GM19463 (cell line): ENCODE measurements around the gene PIGO.
A peak's percentile ranks its signal among the peaks of the same experiment; 100 is the strongest.

Source experiments
- ATAC-seq: cut with Tn5 transposase; IDR thresholded peaks from one replicate; pipeline ENCODE4 v1.9.1; 2021; ENCODE audit warnings: mild to moderate bottlenecking, moderate library complexity; ENCODE audit not compliant: unreplicated experiment

PIGO gene

DNA sequence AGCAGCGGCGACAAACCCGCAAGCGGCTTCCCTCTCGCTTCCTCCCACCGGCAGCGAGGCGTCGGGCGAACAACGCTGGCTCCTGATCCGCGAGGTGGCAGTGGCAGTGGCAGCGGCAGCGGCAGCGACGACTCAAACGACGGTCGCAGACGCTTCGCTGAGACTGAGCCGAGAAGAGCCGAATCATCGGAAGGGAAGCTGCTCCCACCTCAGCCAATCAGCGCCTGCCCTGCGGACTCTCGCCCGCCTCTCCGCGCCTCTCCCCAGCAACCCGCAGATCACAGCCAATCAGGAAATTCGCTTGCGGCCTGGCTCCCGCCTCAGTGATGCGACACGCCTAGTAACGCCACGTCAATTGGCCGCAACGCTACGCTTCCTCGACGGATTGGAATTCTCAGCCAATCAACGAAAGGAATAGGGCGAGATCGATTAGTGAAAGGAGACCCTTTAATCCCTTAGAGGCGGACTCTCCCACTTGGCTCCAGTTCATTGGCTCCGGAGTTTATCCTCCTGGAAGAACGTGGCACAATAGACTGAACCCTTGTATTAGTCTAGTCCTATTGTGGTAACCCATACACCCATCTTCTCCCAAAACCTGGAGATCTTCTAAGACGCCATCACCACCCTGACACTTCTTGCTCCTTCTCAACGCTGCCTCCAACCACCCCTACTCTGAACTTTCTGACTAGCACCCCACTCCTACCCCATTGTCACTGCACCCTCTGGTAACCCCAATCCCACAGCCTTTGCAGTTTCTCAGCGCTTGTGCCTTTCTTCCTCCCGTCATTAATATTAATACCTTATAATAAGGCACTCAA is 23.7 kb downstream of the PIGO start, which contains the start of gene VCP:
TSS of gene VCP (minus strand) at position 165 of the 818 bp plus-strand sequence. CDS start 272 bp downstream, outside the sequence.
- peak; percentile 84 for ATAC-seq

DNA sequence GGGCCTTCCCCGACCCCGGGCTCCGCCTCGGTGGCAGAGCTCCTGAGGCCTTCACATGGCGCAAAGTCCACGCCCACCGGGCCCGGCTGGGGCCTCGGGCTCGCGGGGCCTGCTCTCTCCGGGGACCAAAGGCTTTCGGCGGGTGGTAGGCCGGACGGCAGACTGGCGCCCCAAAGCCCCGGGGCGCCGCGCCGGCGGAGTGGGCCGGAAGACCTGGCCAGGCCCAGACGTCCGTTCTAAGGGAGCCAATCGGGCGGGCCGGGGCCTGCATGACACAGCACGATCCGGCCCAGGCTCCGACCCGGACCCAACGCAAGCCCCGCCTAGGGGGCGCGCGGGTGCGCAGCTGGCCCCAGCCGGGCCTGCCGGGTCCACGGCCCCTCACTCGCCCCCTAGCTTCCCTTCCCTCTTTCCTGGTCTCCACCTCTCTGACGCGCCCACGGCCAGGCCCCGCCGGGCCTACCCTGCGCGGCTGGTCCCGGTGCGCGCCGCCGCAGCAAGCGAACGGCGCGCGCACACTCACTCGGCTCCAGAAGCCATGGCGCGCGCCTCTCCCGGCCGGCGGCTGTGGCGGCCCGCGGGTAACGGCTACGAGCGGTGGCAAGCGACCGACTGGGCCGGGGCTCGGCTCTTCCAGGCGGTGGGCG is 24.5 kb downstream of the PIGO start:
- peak; percentile 53 for ATAC-seq

DNA sequence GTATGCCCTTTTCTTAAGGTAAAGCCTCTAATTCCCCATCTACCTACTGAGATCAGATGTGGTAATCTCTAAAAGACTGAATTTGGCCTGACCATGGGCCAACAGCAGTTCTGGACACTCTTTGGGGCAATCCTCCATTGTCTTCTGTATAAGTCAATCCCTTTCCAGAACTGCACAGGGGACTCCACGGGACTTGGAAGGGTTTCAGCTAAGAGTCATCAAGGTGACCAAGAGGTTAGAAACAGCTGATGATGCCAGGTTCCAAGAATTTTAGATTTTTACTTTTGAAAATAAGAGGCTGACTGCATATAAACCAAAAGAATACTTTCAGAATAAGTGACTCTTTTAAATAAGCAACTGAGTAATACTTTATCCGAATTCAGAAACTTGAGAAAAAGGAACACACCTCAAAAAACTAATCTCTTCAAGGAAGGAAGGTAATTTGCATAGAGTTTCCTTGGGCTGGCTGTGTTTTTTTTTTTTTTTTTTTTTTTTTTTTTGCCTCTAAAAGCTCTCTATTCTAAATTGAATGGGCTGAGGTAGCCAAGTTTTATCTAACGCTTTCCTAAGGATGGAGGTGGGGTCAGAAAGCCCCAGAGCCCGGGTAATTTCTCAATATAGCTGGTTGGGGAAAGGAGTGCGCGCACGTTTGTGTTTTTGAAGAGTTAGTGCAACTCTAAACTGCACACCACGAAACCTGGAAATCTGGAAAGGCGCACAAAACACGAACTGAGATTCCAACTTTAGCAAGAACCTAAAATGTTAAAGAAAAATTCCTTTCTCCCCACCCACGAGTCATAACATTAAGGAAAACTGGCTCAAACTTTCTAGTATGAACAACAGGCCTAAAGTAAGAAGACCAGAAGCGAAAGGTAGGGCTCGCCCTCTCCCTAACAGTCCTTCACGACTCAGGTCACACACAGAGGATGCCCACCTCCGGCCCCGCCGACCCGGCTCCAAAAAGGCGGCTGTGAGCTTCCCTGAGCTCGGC is 25.3 kb downstream of the PIGO start:
- no peak for ATAC-seq

DNA sequence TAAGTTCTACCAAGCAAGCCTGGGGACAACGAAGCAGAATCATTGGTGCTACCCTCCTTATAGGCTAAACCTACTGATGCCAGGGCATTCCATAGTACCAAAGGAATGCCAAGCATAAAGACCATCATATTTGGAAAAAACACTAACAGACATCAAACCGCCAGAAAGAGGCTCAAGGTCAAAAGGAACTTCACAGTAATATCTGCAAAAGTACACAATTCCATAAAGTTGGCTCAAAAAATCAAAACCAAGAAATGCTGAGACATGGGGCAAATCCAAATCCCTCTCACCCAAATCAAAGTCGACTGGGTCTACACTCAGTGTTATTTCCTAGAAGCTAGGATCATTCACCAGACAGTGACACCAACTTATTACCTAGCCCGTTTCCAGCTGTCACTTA is 27.4 kb downstream of the PIGO start:
- no peak for ATAC-seq

DNA sequence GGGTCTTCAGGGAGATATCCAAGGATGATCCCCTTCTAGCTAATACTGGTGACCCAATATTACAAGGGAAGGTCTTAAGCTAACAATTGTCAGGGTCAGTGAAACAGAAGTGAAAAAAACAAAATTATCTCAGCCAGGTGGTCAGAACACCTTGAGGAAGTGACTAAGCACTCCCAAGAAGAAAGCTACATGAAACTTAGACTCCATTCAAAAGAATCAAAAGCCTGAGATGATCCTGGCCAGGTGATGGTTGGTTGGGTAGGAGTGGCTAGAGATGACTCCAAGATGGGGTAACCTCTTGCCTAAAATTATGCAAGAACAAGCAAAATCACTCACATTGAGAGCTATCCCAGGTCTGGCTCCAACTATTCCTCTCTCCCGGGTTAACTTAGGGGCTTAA is 29.3 kb downstream of the PIGO start:
- no peak for ATAC-seq

DNA sequence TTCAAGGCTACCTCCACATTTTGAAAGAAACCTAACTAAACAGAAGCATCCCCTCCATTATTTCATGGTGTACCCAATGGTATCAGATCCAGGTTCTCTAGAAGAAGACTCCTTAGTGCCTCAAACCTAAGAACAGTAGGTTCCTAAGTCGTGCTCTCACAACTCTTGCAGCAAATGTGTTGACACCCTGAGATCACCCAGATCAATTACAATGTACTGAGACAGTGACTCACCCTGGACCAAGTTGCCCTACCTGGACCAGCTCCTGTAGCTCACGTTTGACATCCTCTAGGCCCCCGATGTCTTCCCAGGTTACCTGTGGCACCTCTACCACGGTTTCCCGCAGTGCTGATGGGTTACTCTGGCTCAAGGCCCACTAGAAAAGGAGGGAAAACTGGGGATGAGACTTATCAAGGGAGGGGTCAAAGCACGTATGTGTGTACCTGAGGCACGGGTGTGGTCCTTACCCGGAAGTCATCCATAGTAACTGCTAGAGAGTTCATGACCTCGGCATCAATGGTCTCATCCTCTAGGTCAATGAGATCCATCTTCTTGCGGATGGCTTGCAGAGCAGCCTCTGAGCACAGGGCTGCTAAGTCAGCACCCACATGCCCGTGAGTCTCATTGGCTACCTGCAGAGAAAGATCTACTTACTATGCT is 35.7 kb downstream of the PIGO start:
- ATAC-seq = no peak

DNA sequence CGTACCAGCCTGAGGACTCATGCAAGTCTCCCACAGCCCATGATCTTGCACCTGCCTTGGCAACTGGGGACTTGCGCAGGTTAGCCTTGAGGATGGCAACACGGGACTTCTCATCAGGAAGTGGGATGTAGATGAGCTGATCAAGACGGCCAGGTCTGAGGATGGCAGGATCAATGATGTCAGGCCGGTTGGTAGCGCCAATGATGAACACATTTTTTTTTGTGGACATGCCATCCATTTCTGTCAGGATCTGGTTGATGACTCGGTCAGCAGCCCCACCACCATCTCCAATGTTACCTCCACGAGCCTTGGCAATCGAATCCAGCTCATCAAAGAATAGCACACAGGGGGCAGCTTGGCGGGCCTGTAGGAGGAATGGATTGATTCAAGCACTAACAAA is 37.0 kb downstream of the PIGO start:
- ATAC-seq = no peak

DNA sequence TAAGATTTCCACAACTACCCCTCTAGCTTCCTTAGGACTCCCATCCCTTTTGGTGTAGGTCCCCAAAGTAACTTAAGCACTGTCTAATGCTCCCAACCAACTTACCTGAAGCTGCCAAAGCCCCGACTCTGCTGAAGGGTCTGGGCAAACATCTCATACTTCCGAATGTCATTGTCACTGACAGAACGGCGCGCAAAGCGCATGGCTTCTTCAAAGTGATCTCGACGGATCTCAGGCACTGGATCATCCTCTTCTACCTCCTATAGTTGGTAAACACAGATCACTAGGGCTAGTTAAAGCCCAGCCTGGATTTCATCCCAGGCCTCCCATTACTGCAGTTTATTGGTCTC is 39.1 kb downstream of the PIGO start:
- ATAC-seq = no peak

DNA sequence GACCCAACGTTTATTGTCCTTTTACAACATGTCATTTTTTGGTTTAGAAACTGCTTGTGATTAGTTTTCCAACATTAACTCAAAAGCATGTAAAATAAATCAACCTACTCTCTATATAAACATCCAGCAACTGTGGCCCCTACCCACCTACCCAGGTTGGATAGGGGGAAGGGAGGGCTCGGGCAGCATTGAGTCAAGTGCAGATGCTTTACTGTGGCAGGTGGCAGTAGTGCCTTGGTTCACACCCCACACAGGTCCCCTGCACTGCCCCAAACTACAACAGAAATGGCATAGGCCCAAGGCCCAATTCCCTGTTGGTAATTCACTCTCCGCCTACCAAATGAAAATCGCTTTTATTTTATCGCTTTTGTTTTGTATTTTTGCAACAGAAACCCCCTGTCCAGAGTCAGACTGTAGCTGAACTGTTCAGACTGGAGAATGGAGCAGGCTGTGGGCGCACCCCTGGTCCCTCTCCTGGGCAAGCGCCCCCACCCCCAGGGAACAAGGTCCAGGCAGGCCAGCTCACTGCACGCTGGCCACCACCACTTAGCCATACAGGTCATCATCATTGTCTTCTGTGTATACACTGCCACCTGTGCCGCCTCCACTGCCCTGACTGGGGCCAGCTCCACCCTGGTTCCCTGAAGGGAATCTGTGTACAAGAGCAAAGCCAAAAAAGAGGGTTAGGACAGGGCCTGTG is 39.7 kb downstream of the PIGO start:
- ATAC-seq = no peak

DNA sequence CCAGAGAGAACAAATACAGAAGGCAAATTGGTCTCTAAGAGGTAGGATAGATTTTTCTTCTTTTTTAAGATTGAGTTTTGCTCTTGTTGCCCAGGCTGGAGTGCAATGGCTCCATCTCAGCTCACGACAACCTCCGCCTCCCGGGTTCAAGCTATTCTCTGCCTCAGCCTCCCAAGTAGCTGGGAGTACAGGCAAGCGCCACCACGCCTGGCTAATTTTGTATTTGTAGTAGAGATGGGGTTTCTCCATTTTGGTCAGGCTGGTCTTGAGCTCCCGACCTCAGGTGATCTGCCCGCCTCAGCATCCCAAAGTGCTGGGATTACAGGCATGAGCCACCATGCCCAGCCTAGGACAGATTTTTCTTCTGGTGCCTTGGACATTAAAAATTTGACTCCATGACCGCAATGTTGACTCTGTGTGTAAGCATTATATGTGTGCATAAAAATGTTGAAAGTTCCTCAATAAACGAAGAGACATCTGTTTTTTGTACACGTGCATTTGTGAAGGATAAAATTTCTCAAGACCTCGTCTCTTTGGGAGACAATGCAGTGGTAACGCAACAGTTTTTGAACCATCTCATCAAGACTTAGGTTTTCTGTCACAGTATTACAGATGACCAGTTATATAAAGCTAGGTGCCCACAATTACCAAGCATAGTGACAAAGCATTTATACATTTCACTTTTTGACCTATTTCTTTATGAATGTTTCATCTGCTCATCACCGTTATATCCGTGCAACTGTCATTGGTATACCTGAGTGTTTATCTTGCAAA is 41.3 kb downstream of the PIGO start:
- no peak for ATAC-seq

DNA sequence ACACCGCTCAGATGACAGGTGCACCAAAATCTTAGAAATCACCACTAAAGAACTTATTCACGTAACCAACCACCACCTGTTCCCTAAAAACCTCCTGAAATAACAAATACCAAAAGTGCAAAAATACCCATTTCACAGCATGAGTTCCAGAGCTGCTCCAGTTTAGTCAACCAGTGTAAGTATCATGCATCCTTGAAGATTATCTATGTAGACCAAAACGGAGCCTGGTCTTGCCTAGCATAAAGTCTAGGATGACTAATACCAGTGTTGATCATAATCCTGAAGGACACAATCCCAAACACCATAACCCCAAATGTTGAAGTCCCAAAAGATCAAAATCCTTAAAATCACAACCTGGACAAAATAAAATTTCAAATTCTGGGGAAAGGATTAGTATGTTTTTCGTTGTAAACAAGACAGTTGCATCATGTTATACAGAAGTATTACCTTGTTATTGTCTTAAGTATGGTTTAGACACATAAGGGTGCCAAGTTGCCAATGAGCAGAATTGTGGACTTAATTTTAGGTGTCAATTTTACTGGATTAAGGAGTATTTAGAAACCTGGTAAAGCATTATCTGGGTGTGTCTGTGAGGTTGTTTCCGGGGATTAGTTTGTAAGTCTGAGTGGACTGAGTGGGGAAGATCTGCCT is 42.1 kb downstream of the PIGO start:
- ATAC-seq = no peak

DNA sequence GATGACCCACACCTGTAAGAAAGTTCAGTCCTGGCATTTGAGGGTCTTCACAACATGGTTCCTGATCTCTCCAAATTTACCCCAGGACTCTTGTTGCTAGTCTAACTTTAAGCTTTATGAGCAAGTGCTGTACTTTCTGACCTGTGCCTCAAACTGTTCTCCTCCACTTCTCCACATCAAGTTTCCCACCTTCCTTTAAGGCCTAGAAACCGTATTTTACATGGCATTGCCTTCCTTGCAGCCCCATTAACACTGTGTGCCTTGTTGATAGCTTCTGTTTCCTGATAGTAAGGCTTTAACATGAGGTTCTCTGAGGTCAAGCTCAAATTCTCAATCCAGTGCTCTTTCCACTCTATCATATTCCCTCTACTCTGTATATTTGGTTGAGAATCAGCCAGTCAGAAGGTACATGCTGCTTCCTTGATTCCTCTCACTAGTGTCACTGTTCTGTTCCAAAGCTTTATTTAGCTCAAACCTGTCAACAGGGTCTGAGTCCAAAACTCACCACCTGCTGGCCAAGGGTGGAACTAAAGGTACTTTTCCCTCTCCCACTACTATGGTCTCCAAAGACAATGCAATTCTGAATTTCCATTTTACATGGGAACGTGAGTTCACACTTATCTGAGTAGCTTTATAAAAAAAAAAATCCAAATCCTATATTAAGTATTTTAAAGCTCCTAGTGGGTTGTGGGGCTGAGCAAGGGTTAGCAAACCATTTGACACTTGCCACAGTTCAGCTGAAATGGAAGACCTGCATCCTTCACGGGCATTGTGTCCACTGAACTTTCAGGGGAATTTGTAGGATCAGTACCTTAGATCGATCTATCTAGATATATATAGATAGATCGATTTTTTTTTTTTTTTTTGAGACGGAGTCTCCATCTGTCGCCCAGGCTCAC is 45.1 kb downstream of the PIGO start:
- ATAC-seq = no peak

DNA sequence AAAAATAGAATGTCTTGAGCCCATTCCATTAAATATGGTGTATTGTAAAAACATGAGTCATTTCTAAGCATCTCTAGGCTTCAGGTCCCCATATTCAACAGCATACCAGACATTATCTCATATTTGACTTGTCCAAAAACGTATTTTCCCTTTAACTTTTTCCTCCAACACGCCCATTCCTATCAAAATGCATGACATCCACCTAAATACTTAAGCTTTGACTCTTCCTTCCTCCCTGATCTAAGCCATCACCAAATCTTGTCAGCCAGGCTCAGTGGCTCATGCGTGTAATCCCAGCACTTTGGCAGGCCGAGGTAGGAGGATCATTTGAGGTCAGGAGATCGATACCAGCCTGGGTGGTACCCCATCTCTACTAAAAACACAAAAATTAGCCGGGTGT is 47.9 kb downstream of the PIGO start:
- ATAC-seq = no peak

DNA sequence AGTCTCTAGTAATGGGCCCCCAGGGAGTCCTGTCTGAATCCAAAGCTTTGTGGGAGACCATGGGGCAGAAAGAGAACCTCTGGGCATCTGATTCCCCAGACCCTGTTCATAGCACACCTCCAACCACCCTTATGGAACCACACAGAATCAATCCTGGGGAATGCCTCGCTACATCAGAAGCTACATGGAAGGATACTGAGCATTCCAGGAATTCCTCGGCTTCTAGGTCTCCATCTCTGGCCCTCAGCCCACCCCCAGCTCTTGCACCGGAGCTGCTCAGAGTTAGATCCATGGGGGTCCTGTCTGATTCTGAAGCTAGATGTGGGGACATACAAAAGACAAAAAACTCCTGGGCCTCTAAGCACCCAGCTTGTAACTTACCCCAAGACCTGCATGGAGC is 52.3 kb downstream of the PIGO start:
- ATAC-seq = no peak

DNA sequence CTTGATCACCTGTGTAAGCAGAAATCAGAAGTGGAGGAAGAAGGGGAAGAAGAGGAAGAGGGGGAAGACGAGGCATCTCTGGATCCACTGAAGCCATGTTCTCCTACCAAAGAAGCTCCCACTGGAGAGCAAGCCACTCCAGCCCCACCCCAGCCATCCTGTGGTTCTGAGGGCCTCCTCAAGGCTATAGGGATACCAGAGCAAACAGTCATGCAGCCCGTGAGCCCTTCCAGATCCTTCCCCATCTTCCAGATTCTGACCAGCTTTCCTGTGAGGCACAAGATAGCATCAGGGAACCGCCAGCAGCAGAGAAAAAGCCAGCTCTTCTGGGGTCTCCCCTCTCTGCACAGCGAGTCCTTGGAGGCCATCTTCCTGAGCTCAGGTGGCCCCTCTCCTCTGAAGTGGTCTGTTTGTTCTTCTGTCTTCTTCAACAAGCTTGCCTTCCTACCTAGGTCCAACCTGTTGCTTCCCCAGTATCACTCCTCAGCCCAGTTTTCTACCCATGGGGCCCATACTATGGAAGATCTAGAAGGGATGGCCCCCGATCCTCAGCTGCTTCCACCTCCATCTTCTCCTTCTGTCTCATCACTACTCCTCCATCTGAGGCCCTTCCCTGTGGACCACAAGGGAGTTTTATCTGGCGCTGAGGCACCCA is 53.4 kb downstream of the PIGO start:
- no peak for ATAC-seq

DNA sequence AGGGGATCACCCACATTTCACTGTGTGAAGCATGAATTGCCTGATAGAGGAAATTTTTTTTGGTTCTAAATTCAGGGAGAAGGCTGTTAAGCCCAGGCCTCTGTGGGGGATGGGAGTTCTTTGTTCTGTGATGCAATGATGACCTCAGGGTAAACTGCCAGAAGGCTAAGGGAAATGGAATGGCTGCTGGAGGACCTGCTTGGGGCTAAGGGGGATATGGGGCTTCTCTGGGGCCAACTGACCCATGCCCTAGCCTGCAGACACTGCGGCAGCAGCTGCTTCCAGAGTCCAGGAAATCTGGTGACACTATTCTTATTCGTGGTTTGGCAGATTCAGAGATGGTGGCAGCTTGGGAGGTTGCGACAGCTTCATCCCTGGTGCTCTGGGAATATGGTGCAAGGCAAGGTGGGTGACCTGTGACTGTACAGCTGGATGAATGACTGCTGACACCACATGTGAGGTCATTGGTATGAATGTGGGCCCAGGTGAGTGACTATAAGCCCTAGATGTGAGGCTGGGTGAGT is 54.2 kb downstream of the PIGO start:
- ATAC-seq = no peak
